HG03135 (cell line): ENCODE results near the gene WEE1.
A peak's percentile ranks its signal among the peaks of the same experiment; 100 is the strongest.
"Not testable (repeated sequence)": the region's sequence is repeated elsewhere in the genome, so short reads cannot be mapped to it uniquely, and the experiment has no call there.

Experiments used
- ATAC-seq: cut with Tn5 transposase; IDR thresholded peaks from one replicate; pipeline ENCODE4 v1.9.1; 2021; ENCODE audit warnings: mild to moderate bottlenecking, moderate library complexity; ENCODE audit not compliant: unreplicated experiment

The WEE1 gene

GRCh38 chr11:9594267-9595046, 21.0 kb downstream of the WEE1 start:
- ATAC-seq, result no peak

- ATAC-seq, result no peak
Observed at GRCh38 chr11:9596926-9597464, 23.5 kb downstream of the WEE1 start.

- ATAC-seq, result no peak
Observed at GRCh38 chr11:9600166-9600565, 26.7 kb downstream of the WEE1 start.

GRCh38 chr11:9600644-9601036, 27.2 kb downstream of the WEE1 start:
- ATAC-seq, result peak; percentile 55

GRCh38 chr11:9601037-9601875, 27.8 kb downstream of the WEE1 start:
- ATAC-seq, result peak; percentile 78

- ATAC-seq, result no peak
Observed at GRCh38 chr11:9601876-9602199, 28.4 kb downstream of the WEE1 start.

- ATAC-seq, result not testable (repeated sequence)
Observed at GRCh38 chr11:9603214-9603613, 29.7 kb downstream of the WEE1 start.

- ATAC-seq, result no peak
Observed at GRCh38 chr11:9604134-9604533, 30.7 kb downstream of the WEE1 start.

- ATAC-seq, result no peak
Observed at GRCh38 chr11:9605742-9606141, 32.3 kb downstream of the WEE1 start.

- ATAC-seq, result no peak
Observed at GRCh38 chr11:9606809-9607510, 33.5 kb downstream of the WEE1 start.

- no peak for ATAC-seq
Observed at GRCh38 chr11:9607511-9607899, 34.0 kb downstream of the WEE1 start.

- ATAC-seq, result no peak
Observed at GRCh38 chr11:9609002-9609759, 35.7 kb downstream of the WEE1 start.

- ATAC-seq, result no peak
Observed at GRCh38 chr11:9609841-9610240, 36.4 kb downstream of the WEE1 start.

GRCh38 chr11:9613118-9613829, 39.8 kb downstream of the WEE1 start:
- peak; percentile 47 for ATAC-seq

- peak; percentile 63 for ATAC-seq
Observed at GRCh38 chr11:9613830-9614762, 40.6 kb downstream of the WEE1 start.

GRCh38 chr11:9615031-9615451, 41.6 kb downstream of the WEE1 start:
- peak; percentile 51 for ATAC-seq

- ATAC-seq, result no peak
Observed at GRCh38 chr11:9616042-9616675, 42.7 kb downstream of the WEE1 start.

GRCh38 chr11:9616858-9617257, 43.4 kb downstream of the WEE1 start:
- no peak for ATAC-seq
